Panc1 (cell line): ENCODE data around the gene STPG3. TPM values are rescaled to one million over a fixed set of nuclear protein-coding genes. Genes with fewer than 3 reads are reported as not detected.

ENCODE experiments used
- ATAC-seq: fragments of 200-7000 bp; cut with Tn5 transposase; 2 replicates; pipeline ENCODE4 v1.9.1; 2020; ENCODE audit warnings: mild to moderate bottlenecking, moderate library complexity
- BruUV-seq: library from RNA; stranded (reverse); fragments of 400-500 nt; replicated peaks from 2 replicates; lab custom pipeline; 2021; lab: Mats Ljungman, UMichigan
- CTCF ChIA-PET: fragments of 300-600 bp; sonication (Branson Sonifier 250); formaldehyde crosslinking; loops from one replicate; lab custom pipeline; 2022; ENCODE audit warnings: antibody characterized with exemption; lab: Charles Lee
- POLR2A ChIA-PET: fragments of 300-600 bp; sonication (Branson Sonifier 250); formaldehyde crosslinking; loops from one replicate; lab custom pipeline; 2022; ENCODE audit warnings: antibody characterized with exemption; lab: Charles Lee
- DNase-seq: peaks from one replicate; pipeline ENCODE4 v3.0.0-alpha.2; 2010; ENCODE audit warnings: low read depth, low spot score
- H3K27ac ChIP-seq: 2 replicates; pipeline ENCODE4 v1.5.1; 2011; ENCODE audit warnings: mild to moderate bottlenecking, low read length, inconsistent platforms
- H3K27me3 ChIP-seq: fragments of 200-500 bp; sonication (Bioruptor generic); 2 replicates; pipeline ENCODE4 v1.6.0; 2014; ENCODE audit warnings: low read length, inconsistent platforms; ENCODE audit not compliant: control insufficient read depth, insufficient read depth
- H3K36me3 ChIP-seq: fragments of 200-500 bp; sonication (Bioruptor generic); 2 replicates; pipeline ENCODE4 v1.5.1; 2014; ENCODE audit warnings: inconsistent platforms, mild to moderate bottlenecking, low read length, moderate library complexity; ENCODE audit not compliant: control insufficient read depth, insufficient read depth
- H3K4me1 ChIP-seq: 2 replicates; pipeline ENCODE4 v1.5.1; 2011; ENCODE audit warnings: inconsistent platforms, mild to moderate bottlenecking, low read length, moderate library complexity; ENCODE audit not compliant: control insufficient read depth, insufficient read depth
- H3K4me3 ChIP-seq, 2 experiments: 2 replicates each; pipeline ENCODE4 v1.5.1; 2011 to 2012; ENCODE audit warnings: low read depth in 2 of 2, low read length in 2 of 2, mild to moderate bottlenecking in 2 of 2, inconsistent platforms in 1 of 2, moderate library complexity in 1 of 2
- H3K9me3 ChIP-seq: fragments of 200-500 bp; sonication (Bioruptor generic); 2 replicates; pipeline ENCODE4 v1.5.1; 2014; ENCODE audit warnings: low read depth, mild to moderate bottlenecking, inconsistent platforms, low read length, moderate library complexity; ENCODE audit not compliant: control insufficient read depth, insufficient read depth
- POLR2AphosphoS5 ChIP-seq: IDR thresholded peaks from 2 replicates; pipeline ENCODE4 v1.6.1; 2012; ENCODE audit warnings: mild to moderate bottlenecking, low read depth, low read length, moderate library complexity
- SIN3A ChIP-seq: IDR thresholded peaks from 2 replicates; pipeline ENCODE4 v1.6.1; 2012; ENCODE audit warnings: low read depth, mild to moderate bottlenecking, low read length, moderate library complexity, borderline replicate concordance; ENCODE audit not compliant: insufficient read depth
- TCF7L2 ChIP-seq: IDR thresholded peaks from 2 replicates; pipeline ENCODE4 v1.6.1; 2011; ENCODE audit warnings: mild to moderate bottlenecking, low read depth, low read length, inconsistent platforms
- in situ Hi-C: cut with HindIII; loops from 2 replicates; pipeline ENCODE4 v1.10.0; 2016; ENCODE audit warnings: low sequenced_read_pairs, low pct_unique_long_range_greater_than_20kb
- intact Hi-C: fragments of 100-400 bp; cut with micrococcal nuclease; formaldehyde crosslinking; loops from one replicate; pipeline ENCODE4 v1.10.0; 2022; ENCODE audit not compliant: unreplicated experiment
- total RNA-seq: library from RNA; stranded (reverse); gene quantifications from one replicate; pipeline ENCODE4 v1.2.1, GENCODE V29; 2021; ENCODE audit not compliant: unreplicated experiment
- TF ChIP-seq, protein P1 (sequence below), 2 experiments: IDR thresholded peaks; 2 replicates each; pipeline ENCODE4 v1.6.1; 2011 to 2012; ENCODE audit warnings: low read depth in 2 of 2, control low read depth in 1 of 2, low read length in 1 of 2, mild to moderate bottlenecking in 1 of 2, moderate library complexity in 1 of 2; ENCODE audit not compliant: insufficient read depth in 1 of 2
- TF ChIP-seq, protein P2 (sequence below): fragments of 450-650 bp; IDR thresholded peaks from 2 replicates; pipeline ENCODE4 v1.5.1; 2017; ENCODE audit warnings: mild to moderate bottlenecking

The STPG3 gene
- total RNA-seq, 1 experiment from 2014 or later = 0.26 TPM

DNA sequence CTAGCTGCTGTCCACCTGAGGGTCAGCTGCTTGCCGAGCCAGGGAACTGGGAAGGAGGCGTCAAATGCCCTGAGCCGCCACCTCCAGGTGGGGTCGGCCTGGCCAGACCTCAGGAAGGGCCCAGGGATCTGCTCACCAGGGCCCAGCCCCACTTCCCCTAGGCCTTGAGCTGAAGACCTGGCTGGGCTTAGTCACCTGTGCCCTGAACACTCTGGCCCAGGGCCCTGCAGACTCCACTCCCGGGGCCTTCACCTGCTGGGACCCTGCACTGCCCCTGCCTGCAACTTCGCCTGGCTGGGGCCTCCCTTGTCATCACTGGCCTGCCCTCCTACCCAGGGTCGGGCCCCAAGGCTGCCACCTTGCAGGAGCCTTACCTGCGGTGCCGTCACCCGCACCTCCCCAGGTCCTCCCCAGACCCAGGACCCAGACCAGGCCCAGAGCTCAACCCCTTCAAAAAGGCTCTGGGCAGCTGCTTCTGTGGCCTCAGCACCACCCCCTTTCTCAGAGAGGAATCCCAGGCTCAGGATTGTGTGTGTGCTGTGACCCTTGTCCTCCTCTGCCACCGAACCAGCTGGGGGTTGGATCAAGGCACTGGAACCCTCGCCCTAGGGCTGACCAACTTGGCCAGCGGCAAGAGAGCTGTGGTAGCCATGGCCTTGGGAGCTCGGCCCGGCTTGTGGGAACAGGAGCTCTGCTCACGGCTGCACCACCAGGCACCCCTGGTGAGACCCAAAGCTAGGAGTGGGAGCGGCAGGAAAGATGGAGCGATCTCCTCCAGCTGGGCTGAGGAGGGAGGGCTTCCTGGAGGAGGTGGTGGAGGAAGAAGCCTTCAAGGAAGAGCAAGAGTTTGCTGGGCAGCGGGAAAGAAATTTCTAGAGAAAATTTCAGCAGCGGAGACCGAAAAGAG, 2.9 kb downstream of the STPG3 start:
- DNase-seq = no peak
- intact Hi-C loops = no loop called here
- peak; percentile 14; the same call in 1 of the 2 replicates for ATAC-seq

DNA sequence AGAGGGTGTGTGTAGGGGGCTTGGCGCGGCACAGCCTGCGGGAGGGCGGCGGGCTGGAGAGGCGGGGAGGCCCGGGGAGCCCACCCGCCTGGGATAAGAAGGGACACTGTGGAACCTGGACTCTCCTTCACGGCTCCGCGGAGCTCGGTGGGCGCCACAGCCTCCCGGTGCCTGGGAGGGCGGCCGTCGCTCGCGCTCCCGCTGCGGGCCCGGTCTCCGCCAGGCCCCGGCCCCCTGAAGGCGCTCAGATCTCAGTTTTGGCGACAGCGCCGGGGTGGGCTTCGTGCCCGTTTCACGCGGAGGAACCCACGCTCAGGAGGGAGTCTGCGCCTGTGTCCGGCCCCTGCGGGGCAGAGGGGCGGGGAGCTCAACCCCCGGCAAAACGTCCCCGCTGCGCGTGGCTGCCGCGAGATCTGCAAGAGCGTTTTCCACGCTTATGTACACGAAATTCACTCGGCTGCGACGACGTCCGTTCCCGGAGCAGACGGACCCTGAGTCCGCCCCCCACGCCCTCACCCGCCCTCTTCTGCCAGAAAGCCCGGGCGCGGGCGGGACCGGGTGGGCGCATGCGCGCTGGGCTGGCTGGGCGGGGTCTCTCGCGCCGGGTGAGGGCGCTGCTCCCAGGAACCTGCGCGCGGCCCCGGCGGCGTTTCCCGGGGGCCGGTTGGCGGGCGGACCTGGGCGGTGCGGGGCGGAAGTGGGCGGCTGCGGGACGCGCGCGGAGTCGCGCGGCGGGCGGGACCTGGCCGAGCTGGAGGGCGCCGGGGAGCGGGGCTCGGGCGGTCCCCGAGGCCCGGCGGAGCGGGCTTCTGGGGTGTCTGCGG, 3.8 kb downstream of the STPG3 start, which contains the start of gene NELFB:
Gene NELFB (plus strand): TSS at position 704 of the 824 bp plus-strand sequence.
- DNase-seq (no peak), ATAC-seq (peak; percentile 91)
- H3K9me3 ChIP-seq = no peaks in the 10 kb centered on the region
- peak within 1 kb of the TSS; percentile 72 to 78 for H3K4me3 ChIP-seq
- POLR2A ChIA-PET = interaction anchor here (0.6 to 1.6 kb wide), 2 partner anchors 12 to 14 kb away, joined by 4 read pairs; no protein-coding TSS in a partner anchor
- H3K4me1 ChIP-seq = peaks cover 16% of the 10 kb centered on the region
- peaks cover 3% of the 10 kb centered on the region; the same call in 1 of the 2 replicates for H3K36me3 ChIP-seq
- H3K27me3 ChIP-seq = no peaks in the 10 kb centered on the region
- CTCF ChIA-PET = no interaction called here
- in situ Hi-C loops (no loop called here), intact Hi-C loops (no loop called here)
- TF ChIP-seq TCF7L2 = no peak
- peak; percentile 54; the same call in 1 of the 2 replicates for TF ChIP-seq SIN3A
- H3K27ac ChIP-seq = peak within 1 kb of the TSS; percentile 82
- BruUV-seq = no TSS peak

More for the DNA sequence above, 2.9 kb downstream of the STPG3 start:
- peak overlapping the region; percentile 58 to 72 for H3K4me3 ChIP-seq
- no TSS peak for BruUV-seq
- TF ChIP-seq SIN3A (no peak), POLR2AphosphoS5 (no peak), TCF7L2 (no peak)
- TF ChIP-seq, protein P1, sequence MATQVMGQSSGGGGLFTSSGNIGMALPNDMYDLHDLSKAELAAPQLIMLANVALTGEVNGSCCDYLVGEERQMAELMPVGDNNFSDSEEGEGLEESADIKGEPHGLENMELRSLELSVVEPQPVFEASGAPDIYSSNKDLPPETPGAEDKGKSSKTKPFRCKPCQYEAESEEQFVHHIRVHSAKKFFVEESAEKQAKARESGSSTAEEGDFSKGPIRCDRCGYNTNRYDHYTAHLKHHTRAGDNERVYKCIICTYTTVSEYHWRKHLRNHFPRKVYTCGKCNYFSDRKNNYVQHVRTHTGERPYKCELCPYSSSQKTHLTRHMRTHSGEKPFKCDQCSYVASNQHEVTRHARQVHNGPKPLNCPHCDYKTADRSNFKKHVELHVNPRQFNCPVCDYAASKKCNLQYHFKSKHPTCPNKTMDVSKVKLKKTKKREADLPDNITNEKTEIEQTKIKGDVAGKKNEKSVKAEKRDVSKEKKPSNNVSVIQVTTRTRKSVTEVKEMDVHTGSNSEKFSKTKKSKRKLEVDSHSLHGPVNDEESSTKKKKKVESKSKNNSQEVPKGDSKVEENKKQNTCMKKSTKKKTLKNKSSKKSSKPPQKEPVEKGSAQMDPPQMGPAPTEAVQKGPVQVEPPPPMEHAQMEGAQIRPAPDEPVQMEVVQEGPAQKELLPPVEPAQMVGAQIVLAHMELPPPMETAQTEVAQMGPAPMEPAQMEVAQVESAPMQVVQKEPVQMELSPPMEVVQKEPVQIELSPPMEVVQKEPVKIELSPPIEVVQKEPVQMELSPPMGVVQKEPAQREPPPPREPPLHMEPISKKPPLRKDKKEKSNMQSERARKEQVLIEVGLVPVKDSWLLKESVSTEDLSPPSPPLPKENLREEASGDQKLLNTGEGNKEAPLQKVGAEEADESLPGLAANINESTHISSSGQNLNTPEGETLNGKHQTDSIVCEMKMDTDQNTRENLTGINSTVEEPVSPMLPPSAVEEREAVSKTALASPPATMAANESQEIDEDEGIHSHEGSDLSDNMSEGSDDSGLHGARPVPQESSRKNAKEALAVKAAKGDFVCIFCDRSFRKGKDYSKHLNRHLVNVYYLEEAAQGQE (IDR thresholded peaks at IDR 0.05; ENCODE audit: insufficient read depth in 1 of 2, low read depth in 2 of 2, low read length in 1 of 2) = no peak
- TF ChIP-seq, protein P2, sequence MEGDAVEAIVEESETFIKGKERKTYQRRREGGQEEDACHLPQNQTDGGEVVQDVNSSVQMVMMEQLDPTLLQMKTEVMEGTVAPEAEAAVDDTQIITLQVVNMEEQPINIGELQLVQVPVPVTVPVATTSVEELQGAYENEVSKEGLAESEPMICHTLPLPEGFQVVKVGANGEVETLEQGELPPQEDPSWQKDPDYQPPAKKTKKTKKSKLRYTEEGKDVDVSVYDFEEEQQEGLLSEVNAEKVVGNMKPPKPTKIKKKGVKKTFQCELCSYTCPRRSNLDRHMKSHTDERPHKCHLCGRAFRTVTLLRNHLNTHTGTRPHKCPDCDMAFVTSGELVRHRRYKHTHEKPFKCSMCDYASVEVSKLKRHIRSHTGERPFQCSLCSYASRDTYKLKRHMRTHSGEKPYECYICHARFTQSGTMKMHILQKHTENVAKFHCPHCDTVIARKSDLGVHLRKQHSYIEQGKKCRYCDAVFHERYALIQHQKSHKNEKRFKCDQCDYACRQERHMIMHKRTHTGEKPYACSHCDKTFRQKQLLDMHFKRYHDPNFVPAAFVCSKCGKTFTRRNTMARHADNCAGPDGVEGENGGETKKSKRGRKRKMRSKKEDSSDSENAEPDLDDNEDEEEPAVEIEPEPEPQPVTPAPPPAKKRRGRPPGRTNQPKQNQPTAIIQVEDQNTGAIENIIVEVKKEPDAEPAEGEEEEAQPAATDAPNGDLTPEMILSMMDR = no peak
- no peaks in the 10 kb centered on the region; the same call in 1 of the 2 replicates for H3K36me3 ChIP-seq
- ChIA-PET CTCF (no interaction called here), POLR2A (interaction anchor here (0.6 to 1.6 kb wide), 3 partner anchors 11 to 97 kb away, joined by 4 to 17 read pairs (median 4); no protein-coding TSS in a partner anchor)
- H3K9me3 ChIP-seq = no peaks in the 10 kb centered on the region
- in situ Hi-C loops = no loop called here
- H3K27me3 ChIP-seq = no peaks in the 10 kb centered on the region
- H3K27ac ChIP-seq = peak overlapping the region; percentile 77
- H3K4me1 ChIP-seq = peaks cover 16% of the 10 kb centered on the region
